A549 (cell line): Measurements from ENCODE around the gene SLC12A9.

Experiments used
- BHLHE40 ChIP-seq: IDR thresholded peaks from 2 replicates; pipeline ENCODE4 v1.6.1; 2012; ENCODE audit warnings: low read depth, low read length, inconsistent platforms
- CBX8 ChIP-seq: fragments of 200-600 bp; sonication (generic); IDR thresholded peaks from 2 replicates; pipeline ENCODE4 v1.6.1; 2016
- CTCF ChIP-seq: fragments of >200 bp; sonication (Bioruptor Twin); formaldehyde crosslinking; IDR thresholded peaks from 3 replicates; pipeline ENCODE4 v1.5.1; 2016
- EHF ChIP-seq: fragments of 250-450 bp; sonication (Bioruptor Pico); IDR thresholded peaks from 2 replicates; pipeline ENCODE4 v1.5.0; 2020; ENCODE audit warnings: mild to moderate bottlenecking
- ELK1 ChIP-seq: fragments of 150-350 bp; IDR thresholded peaks from 2 replicates; pipeline ENCODE4 v1.6.1; 2014; ENCODE audit warnings: low read depth, mild to moderate bottlenecking, low read length
- HDAC2 ChIP-seq: fragments of 200-600 bp; sonication (generic); IDR thresholded peaks from 2 replicates; pipeline ENCODE4 v1.6.1; 2016
- MAZ ChIP-seq: fragments of 150-350 bp; IDR thresholded peaks from 2 replicates; pipeline ENCODE4 v1.6.1; 2014; ENCODE audit warnings: antibody characterized with exemption, low read depth, low read length, borderline replicate concordance
- RAD21 ChIP-seq, 2 experiments: fragments of >200 bp in 1 of 2; sonication (Bioruptor Twin) in 1 of 2; formaldehyde crosslinking in 1 of 2; IDR thresholded peaks in 1 of 2; conservative IDR thresholded peaks in 1 of 2; 2 replicates in 1 of 2; 3 replicates in 1 of 2; pipeline ENCODE4 v1.6.1; 2012 to 2018; ENCODE audit warnings: inconsistent platforms in 1 of 2
- RCOR1 ChIP-seq: fragments of 150-350 bp; IDR thresholded peaks from 2 replicates; pipeline ENCODE4 v1.6.1; 2014; ENCODE audit warnings: antibody characterized with exemption, low read length, low read depth
- RNF2 ChIP-seq: fragments of 200-600 bp; sonication (generic); IDR thresholded peaks from 2 replicates; pipeline ENCODE4 v1.6.1; 2016; ENCODE audit warnings: low read depth, mild to moderate bottlenecking, antibody characterized with exemption, moderate library complexity, borderline replicate concordance

GRCh38 chr7:100890653-100891567 lies 38.4 kb downstream of the SLC12A9 start:
- no peak for TF ChIP-seq CTCF
- no peak for TF ChIP-seq ELK1
- TF ChIP-seq RCOR1, result no peak
- no peak for TF ChIP-seq MAZ
- TF ChIP-seq BHLHE40, result no peak
- TF ChIP-seq RAD21 (conservative IDR thresholded peaks at IDR 0.05 in 1 of 2, IDR thresholded peaks at IDR 0.05 in 1 of 2), result no peak
- no peak for TF ChIP-seq HDAC2
- no peak for TF ChIP-seq RNF2
- no peak for TF ChIP-seq EHF (CRISPR knock-in tag)
- TF ChIP-seq CBX8, result no peak
